Middle frontal gyrus (tissue), 1 donor: ENCODE results near the gene SETD4.

Source experiments
- DNase-seq: peaks from one replicate; pipeline ENCODE4 v3.0.0-alpha.2; 2015; ENCODE audit warnings: low spot score; ENCODE audit errors: extremely low spot score

SETD4 gene

DNA sequence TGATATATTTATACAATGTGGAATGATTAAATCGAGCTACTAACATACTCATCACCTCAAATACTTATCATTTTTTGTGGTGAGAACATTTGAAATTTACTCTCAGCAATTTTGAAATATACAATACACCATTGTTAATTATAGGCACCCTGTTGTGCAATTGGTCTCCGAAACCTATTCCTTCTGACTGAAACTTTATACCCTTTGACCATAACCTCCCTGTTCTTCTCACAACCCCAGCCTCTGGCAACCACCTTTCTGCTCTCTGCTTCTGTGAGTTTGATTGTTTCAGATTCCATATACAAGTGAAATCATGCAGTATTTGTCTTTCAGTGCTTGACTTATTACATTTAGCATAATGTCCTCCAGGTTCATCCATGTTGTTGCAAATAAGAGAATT lies 49.5 kb downstream of the SETD4 start:
- no peak for DNase-seq

DNA sequence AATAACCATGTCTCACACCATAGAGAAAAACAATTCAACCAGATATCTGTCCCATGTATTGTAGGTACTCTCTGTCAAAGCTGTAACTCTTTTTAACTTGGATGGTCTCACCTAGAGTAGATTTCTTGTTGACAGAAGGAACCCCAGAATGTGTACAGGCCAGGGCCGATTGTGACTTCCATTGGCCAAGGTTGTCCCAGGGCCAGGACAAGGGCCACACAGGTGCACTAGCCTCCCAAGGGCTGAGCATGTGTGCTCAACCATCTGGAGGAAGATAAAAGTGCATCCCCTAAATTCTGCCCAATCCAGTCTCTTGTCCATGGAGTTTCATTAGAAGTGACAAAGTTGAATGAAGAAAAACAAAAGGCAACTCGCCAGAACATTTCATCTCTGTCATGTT lies 51.8 kb downstream of the SETD4 start:
- DNase-seq = no peak

DNA sequence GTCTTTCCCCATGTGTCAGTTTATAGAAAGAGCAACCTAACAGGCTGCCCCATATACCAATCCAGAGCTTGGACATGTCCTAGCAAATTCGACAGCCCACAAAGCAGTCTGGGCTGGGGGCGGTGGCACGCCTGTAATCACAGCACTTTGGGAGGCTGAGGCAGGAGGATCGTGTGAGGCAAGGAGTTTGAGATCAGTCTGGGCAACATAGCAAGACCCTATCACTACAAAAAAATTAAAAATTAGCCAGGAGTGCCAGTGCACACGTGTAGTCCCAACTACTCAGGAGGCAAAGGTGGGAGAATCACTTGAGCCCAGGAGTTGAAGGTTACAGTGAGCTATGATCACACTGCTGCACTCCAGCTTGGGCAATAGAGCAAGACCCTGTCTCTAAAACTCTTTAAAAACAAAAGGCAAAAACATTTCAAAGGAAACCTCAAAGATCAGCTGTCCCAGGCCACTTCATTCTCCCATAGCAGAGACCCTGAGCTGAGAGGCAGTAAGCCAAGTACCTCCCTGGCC lies 54.4 kb downstream of the SETD4 start:
- DNase-seq = no peak

DNA sequence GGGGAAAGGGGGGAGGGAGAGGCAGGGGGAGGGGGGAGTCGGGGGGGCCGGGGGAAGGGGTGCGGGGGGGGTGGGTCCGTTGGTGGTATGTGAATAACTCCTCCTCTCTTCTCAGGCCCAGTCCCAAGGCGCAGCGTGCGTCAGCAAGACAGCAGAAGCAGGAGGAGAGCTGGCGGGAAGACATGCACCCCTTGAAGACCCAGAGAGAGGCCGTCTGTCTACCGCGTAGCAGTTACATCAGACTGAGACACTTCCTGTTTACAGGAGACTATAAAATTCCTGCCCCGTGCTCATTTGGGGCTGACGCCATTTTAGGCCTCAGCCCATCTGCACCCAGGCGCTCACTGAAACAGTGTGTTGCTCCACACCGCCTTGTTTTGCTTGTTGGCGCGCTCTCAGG lies 55.3 kb downstream of the SETD4 start:
- DNase-seq = no peak

DNA sequence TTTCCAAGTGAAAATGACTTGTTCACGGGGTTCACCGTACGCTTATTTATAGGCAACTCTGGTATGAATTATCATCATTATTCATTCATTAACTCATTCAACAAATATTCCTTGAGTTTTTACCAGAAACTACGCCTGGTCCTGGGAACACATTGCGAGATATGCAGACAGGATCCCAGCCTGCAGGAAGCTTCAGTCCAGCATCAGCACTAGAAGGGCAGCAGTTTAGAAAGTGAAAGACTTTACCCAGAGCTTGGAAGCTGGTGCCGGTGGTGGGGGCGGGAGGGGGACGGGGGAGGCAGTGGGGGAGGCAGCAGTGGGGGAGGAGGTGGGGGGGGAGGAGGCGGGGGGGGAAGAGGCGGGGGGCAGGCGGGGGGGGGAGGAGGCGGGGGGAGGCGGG lies 55.9 kb downstream of the SETD4 start:
- no peak for DNase-seq

DNA sequence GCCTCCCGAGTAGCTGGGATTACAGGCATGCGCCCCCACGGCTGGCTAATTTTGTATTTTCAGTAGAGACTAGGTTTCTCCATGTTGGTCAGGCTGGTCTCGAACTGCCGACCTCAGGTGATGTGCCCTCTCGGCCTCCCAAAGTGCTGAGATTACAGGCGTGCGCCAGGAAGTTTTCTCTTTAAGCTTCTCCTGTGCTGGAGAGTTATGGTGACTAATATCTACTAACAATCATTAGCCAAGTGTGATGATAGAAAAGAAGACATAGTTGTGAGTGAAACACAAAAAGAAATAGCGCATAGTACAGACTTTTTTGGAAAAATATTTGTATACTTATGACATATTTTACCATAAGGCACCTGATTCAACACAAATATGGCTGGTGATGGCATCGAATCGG lies 56.5 kb downstream of the SETD4 start:
- DNase-seq = no peak

DNA sequence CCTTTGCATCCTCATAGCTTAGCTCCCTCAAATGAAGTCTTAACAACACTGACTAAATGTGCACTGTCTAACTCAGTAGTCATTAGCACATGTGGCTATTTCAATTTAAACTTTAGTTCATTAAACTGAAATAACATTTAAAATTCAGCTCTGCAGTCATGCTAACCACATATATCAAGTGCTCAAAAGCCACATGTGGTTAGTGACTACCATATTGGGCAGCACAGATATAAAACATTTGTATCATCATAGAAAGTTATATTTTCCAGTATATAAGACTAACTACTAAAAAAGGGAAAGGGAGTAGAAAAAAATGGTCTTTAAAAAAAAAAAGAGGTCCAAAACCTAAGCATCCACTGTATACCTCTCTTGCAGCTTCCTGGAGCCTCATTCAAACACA lies 64.1 kb downstream of the SETD4 start:
- DNase-seq = no peak

DNA sequence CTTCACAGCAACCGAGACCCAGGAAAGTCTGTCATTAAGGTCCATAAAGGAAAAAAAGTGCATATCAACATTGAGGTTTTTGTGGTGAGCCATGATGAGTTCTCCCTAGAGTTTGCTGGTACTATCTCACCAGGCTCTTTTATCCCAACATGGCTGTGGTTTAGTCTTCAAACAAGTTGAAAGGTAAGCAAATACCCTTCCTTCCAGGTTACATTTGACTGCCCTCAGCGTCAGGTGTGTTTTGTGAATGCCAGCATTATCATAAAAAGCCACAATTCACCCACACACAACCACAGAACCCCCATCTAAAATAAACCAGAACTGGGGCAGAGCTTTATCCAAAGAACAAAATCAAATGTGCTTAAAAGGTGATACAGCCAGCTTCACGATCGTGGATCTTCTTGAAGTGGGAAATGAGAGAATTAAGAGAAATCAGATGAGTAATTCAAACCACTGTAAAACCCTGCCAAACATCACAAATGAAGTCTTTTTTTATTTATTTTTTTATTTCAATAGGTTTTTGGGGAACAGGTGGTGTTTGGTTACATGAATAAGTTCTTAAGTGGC lies 64.7 kb downstream of the SETD4 start:
- DNase-seq = no peak

DNA sequence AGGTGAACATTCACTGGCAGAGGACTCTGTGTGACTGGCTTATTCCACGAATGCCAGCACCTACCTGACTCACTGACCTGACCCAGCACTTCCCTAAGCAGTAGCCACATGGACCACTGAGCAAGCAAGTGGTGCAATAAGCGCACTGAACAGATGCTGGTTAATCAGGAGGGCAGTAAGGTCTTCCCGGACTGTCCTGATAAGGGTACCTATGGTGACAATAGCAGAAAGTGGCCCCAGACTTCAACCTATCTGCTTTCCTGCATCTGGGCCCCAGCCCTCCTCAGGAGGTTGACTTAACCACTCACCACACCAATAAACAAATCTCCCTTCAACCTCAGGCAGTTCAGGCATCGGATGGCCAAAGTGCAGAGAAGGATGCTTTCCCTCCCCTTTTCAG lies 65.7 kb downstream of the SETD4 start:
- no peak for DNase-seq

DNA sequence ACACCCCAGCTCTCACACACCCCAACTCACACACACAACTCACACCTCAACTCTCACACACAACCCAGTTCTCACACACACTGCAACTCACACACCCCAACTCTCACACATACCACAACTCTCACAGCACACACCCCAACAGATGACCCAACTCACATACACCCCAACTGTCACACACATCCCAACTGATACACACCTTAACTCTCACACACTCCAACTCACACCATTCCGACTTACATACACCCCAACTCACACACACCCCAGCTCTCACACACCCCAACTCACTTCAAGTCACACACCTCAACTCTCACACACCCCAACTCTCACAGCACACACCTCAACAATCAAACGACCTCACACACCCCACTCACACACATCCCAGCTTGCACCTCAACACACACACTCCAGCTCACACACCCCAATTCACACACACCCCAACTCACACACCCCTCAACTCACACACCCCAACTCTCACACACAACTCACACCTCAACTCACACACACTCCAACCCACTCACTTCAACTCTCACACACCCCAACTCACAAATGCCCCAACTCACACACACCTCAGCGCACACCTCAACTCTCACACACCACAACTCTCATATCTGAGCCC lies 66.3 kb downstream of the SETD4 start:
- DNase-seq = no peak

DNA sequence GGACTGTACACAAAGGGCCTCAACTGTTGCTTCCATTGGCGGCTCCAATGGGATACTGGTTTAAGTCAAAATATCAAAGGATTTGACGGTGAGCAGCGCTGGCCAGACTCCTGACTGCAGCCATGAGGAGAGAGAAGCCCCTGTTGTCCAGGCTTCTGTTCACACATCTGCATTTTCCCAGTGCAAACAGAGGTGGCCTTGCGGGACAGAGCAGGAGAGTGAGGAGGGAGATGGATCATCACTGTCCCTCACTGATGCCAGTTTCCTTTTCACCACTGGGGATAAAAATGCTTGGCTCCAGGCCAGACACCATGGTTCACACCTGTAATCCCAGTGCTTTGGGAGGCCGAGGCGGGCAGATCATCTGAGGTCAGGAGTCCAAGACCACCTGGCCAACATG lies 69.2 kb downstream of the SETD4 start:
- no peak for DNase-seq

DNA sequence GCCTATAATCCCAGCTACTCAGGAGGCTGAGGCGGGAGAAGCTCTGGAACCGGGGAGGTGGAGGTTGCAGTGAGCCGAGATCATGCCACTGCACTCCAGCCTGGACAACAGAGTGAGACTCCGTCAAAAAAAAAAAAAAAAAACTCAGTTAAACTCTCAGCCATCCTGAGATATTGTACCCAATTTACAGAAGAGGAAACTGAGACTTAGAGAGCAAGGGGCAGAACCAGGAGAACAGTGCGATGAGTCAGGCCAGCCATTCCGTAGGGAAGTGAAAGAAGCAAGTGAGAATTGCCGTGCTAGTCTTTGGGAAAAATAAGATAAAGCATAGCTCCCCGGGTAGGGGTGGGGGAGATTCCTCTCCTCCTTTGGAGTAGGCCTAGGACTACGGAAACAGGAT lies 69.7 kb downstream of the SETD4 start:
- no peak for DNase-seq

DNA sequence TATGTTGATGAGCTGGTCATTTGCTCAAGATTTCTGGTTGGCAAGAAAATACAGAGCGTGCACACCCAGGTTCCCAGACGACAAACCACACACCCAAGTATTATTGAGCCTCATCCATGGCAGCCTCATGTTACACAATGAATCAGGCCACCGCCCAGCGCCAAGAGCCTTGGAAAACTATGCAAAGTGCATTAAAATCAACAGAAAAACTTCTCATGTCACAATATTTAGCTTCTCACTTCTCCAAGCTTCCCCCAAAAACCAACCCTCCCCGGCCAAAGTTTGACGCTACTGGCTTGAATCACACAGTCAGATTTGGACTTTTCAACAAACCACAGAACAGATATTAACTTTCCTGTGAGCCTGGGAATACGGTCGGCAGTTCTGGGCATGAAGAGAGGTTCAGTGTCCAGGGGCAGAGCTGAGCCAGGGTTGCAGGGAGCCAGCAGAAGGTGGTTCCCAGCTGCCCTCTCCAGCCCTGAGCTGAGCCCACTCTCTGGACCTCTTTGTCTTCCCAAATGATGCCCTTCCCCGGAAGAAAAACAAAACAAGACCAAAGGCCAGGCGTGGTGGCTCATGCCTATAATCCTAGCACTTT lies 71.1 kb downstream of the SETD4 start:
- no peak for DNase-seq

DNA sequence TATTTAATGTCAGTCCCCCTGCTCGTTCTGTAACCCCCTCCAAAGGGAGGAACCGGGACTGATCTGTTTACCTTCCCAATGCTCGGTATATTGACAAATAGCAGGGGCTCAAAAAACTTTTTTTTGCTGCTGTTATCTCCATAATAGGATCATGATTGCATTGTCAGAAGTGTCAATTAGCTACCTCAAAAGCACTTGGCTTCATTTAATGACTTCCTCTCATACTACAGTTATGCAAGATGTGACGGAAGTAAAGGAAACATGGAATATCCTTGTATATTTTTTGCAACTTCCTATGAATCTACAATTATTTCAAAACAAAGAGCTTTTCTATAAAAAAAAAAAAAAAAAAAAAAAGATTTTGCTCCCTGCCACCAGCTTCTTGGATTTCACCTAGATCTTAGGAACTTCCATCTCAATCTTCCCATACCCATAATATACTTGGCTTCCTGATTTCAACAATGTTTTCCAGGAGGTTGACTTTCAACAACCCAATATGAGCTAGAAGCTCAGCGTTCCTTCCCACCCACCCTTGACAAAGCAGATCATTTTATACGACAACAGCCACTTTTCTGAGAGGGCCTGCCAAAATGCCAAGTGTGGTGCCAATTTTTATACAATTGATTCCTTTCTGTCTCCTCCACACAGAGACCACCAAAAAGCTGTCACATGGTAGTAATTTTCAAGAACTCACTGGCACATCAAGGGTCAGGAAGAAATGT lies 71.7 kb downstream of the SETD4 start:
- DNase-seq = no peak

DNA sequence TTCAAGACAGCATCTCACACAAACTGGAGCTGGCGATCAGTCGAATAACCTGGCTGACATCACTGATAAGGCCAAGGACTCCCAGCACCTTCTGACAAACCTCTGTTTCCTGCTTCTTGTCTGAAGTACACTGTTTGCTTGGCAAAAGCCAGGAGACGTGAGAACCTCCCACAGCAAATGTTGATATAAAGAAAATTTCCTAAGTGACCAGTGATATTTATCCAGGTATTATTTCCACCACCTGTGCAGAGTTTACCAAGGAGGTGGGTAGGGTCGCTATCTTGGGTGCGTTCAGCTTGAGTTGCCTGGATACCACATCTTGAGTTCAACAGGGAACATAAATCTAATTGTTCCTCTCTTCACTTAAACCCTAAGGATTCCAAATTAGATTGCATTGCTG lies 72.9 kb downstream of the SETD4 start:
- no peak for DNase-seq

DNA sequence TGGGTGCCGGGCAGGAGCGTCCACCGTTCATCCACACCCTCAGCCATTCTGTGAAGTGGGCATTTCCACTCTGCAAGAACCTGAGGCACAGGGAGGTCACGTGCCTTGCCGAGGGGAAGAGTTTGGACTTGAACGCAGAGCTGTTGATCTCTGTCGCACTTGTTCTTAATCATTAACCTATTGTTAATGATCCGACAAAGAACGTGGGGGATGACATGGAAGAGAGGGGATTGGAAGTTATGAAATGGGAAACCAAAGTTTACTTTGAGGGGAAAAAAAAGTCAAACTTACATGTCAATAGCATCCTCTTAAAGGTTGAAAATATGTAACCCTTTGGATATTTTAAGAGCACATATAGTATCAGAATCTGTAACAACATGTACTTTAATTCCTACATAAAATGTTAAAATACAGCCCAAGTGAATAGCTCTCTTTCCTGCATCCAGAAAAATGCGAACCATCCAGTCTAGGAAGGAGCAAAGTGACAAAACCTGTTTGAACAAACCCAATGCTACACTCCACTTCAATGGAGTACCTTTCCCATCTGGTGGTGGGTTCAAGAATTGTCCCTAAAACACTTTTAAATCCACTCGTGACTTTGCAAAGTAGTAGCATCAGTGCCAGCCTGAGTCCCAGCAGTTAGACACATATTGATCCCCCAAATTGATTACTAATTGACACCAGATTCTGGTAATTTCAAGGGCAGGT lies 75.5 kb downstream of the SETD4 start:
- DNase-seq = no peak
